ENCODE results near the gene SLC45A3.

DNA sequence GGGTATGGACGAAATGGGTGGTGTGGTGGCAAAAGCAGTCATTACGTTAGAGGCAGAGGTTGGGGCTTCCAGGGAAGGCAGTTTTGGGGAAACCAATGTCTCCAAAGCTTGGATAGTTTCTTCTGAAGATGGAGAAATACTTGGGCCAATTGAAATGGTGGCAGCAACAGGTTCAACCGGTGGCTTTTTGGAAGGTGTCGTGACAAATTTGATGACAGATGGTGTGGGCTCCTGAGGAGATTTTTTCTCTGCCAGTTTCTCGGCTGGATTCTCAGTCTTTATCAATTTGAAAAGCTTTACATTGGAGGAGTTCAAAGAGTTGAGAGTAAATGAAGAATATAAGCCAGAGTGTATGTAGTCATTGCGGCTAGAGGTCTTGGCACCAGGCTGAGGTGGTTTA, 60.0 kb downstream of the SLC45A3 start:
- TF ChIP-seq POLR2A (IDR thresholded peaks at IDR 0.05) = no peak
- TF ChIP-seq, protein P1, sequence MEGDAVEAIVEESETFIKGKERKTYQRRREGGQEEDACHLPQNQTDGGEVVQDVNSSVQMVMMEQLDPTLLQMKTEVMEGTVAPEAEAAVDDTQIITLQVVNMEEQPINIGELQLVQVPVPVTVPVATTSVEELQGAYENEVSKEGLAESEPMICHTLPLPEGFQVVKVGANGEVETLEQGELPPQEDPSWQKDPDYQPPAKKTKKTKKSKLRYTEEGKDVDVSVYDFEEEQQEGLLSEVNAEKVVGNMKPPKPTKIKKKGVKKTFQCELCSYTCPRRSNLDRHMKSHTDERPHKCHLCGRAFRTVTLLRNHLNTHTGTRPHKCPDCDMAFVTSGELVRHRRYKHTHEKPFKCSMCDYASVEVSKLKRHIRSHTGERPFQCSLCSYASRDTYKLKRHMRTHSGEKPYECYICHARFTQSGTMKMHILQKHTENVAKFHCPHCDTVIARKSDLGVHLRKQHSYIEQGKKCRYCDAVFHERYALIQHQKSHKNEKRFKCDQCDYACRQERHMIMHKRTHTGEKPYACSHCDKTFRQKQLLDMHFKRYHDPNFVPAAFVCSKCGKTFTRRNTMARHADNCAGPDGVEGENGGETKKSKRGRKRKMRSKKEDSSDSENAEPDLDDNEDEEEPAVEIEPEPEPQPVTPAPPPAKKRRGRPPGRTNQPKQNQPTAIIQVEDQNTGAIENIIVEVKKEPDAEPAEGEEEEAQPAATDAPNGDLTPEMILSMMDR (IDR thresholded peaks at IDR 0.05) = no peak
- TF ChIP-seq EP300 (IDR thresholded peaks at IDR 0.05; ENCODE audit: low read depth) = no peak
- no peak for TF ChIP-seq POLR2AphosphoS5 (IDR thresholded peaks at IDR 0.05)

Data from transverse colon (tissue), 4 donors.